HG03280 (cell line): ENCODE results near the gene BSN.

ENCODE experiments used
- ATAC-seq: cut with Tn5 transposase; IDR thresholded peaks from one replicate; pipeline ENCODE4 v1.9.1; 2021; ENCODE audit warnings: mild to moderate bottlenecking, moderate library complexity; ENCODE audit not compliant: unreplicated experiment

The BSN gene

GRCh38 chr3:49593041-49593440 is 38.8 kb downstream of the BSN start:
- no peak for ATAC-seq

DNA sequence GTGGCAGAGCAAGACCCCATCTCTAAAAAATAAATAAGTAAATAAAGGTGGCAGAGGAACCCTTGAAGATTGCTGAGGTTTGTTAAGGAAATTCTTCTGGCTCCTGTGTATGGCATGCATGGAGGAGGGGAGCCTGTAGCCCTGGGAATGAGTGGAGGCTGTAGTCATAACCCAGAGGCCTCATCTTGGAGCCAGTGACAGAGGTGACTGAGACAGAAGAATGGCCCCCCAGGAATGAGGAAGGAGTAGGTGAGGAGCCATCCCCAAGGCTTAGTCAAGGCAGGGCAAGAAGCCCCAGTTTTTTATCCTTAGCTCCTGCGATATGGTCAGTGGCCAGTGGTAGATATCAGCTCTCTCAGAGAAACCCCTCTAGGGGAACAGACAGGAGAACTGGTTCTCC is 46.5 kb downstream of the BSN start:
- ATAC-seq = no peak

DNA sequence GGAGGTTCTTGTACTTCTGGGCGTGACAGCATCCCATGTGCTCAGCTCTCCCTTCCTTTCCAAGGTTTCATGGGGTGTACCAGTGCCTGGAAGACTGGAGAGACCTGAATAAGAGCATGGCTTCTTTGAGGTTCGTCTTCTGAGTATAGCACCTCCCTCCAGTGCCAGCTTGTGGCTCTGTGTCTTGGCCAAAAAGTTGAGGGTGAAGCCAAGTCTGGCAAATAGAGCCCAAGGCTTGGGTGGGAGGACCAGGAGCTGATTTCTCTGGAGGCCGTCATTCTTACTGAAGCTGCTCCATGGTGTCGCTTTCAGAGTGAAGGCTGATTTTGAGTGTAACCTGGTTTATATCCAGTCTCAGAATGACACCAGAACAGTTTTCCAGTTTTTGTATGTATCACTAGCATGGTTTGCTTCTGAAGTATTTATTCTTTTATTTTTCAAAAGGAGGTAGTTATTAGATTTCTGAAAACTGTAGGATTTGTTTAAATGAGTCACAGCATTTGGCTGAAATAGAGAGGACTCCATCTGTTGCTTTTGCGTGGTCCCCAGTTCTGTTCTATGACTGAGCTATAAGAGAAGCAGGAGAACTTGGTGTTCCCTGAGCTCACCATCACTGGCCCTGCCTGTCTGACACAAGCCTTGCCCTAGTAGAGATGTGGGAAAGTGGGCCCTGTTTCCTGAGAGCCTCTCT is 47.2 kb downstream of the BSN start:
- no peak for ATAC-seq

DNA sequence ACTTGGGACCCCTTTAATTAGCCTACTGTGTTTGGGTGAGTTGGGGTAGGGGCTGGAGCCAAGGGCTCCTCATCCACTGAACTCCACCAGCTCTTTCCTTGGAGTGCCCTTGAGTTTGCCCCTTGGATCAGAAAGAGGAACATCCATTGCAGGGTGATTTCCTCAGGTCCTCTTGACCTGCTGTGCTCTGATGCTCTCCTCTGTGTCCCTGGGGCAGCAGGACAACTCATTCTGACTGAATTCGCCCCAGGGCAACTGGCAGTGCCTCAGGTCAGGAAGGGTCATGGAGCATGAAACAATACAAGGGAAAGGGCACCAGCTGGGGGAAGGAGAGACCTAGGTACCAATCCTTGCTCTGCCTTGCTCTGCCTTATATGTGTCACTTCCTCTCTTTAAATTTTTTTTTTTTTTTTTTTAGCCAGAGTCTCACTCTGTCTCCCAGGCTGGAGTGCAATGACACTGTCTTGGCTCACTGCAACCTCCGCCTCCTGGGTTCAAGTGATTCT is 47.8 kb downstream of the BSN start:
- no peak for ATAC-seq

GRCh38 chr3:49602877-49603411 is 48.7 kb downstream of the BSN start:
- ATAC-seq = no peak

- no peak for ATAC-seq
Observed at GRCh38 chr3:49606427-49606826, 52.1 kb downstream of the BSN start.

GRCh38 chr3:49607105-49607591 is 52.9 kb downstream of the BSN start:
- ATAC-seq = no peak

GRCh38 chr3:49607796-49608195 is 53.5 kb downstream of the BSN start:
- no peak for ATAC-seq

DNA sequence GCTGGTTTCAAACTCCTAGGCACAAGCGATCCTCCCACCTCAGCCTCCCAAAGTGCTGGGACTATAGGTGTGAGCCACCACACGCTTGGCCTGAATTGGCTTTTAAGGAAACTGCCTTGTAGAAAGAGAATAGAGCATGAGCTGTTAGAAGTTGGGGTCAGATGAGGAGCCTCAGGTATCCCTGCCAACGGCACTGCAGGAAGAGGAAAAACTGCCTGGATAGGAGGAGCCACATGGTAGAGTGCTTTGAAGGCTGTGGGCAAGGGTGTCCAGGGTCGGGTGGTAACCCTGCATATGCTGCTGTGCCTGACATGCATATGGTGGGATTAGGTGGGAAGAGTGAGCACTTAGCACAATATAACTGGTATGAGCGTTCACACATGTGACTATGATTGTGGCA is 55.0 kb downstream of the BSN start:
- ATAC-seq = no peak

- no peak for ATAC-seq
Observed at GRCh38 chr3:49609815-49610214, 55.5 kb downstream of the BSN start.

DNA sequence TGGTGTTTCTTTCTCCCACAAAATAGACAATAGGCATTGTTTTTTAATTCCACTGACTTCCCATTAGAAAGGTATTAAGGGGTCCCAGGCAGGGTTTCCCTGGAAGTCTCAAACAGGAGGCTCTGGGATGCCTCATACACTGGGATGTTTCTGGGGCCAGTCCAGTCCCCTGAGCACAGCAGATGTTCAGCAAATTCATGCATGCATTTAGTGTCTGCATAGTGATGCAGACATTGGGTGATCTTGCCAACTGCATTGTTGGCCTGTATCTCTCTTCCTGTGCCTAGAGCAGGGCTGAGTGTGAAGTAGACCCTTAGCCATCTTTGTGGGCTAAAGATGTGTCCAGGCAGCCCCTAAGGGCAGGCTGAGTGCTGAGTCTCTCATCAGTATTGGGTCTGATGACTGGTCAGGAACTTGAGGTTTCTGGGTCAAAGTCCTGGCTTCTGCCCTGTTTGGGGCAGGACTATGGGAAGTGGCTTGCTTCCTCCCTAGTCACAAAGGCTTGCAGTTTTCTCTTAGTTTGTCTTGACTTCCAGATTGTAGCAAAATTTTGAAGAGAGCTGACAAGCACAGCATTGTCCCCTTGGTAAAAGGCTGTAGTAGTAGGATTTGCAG is 56.5 kb downstream of the BSN start:
- no peak for ATAC-seq

GRCh38 chr3:49611291-49611690 is 57.0 kb downstream of the BSN start:
- no peak for ATAC-seq

DNA sequence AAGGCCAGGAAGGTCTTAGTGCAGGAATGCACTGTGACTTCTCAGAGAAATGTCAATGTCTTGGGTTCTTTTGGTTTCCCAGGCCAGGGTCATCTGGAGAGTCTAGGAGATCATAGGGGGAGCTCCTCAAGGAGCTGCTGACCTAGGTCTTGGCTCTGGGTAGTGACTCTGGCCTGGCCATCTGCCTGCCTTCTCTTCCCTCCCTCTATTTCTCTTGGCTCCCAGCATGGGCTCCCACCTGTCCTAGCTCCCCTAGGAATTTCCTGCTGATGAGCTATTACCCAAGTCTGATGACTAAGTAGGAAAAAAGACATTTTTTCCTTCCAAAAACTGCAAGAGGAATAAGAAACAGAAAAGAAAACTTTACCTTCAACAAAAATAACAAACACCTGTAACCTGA is 57.4 kb downstream of the BSN start:
- no peak for ATAC-seq

DNA sequence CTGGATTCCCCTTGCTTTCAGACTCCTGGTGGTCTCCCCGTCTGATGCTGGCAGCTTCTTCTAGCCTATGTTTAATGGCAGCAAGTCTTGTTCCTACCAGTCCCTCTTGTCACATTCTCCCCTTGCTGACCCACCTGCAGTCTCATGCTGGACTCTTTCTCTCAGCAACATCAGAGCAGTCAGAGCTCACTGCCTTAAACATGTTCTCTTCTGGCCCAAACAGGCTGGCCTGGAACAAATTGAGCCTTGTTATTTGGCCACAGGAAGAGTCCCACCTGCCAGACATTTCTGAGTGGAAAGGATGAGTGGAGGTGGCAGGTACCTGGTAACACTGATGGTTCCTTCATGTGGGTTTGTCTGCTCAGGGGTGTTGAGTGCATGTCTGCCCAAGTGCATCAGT is 60.7 kb downstream of the BSN start:
- ATAC-seq = no peak

DNA sequence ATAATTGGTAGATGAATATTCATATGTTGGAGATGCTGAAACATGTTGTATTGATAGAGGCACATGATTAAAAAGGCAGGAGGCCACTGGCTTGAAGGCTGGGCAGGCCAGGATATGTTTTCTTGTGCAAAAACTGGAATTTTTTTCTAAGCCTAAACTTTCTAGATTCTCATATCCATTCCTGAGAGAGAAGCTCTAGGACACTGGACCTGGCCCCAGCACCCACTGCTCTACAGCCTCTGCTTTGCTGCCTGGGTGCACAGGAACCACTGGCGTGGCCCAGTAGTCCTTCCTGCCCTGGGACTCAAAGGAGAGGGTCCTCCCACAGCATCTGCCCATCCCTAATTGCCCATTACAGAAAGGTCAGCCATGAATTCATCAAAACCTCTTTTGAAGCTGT is 61.8 kb downstream of the BSN start:
- no peak for ATAC-seq

GRCh38 chr3:49616491-49616941 is 62.2 kb downstream of the BSN start:
- ATAC-seq = no peak

- no peak for ATAC-seq
Observed at GRCh38 chr3:49617390-49618013, 63.2 kb downstream of the BSN start.

- no peak for ATAC-seq
Observed at GRCh38 chr3:49618412-49618811, 64.1 kb downstream of the BSN start.

DNA sequence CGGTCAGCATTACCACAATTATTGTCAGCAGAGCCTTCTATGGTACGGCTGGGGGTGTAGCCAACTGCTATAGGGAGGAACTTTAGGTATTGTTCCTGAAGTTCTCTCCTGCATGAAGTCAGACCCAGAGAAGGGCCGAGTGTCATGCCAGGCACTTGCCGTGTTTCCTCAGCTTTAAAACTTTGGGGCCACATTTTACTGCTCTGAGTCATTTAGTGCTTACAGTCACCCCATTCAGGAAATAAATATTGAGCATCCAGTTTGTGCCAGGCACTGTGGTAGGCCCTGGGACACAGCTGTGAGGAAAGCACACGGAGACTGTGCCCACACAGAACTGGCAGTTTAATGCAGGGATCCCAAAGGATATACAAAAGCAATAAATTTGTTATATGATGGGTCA is 65.4 kb downstream of the BSN start:
- no peak for ATAC-seq

DNA sequence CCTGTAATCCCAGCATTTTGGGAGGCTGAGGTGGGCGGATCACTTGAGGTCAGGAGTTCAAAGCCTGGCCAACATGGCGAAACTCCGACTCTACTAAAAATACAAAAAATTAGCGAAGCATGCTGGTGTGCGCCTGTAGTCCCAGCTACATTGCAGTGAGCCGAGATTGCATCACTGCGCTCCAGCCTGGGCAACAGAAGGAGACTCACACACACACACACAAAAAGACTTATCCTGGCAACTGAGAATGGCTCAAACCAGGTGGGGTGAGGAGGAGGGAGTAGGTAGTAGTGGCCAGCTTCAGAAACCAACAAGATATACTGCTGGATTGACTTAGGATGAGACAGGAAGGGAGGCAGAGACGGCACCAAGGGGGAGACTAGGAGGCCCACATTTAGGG is 66.5 kb downstream of the BSN start:
- no peak for ATAC-seq

- no peak for ATAC-seq
Observed at GRCh38 chr3:49623071-49623470, 68.8 kb downstream of the BSN start.

- ATAC-seq = no peak
Observed at GRCh38 chr3:49625071-49625470, 70.8 kb downstream of the BSN start.
